GOT3 (cell line): ENCODE measurements around the gene PLCL1.

ENCODE experiments used
- DNase-seq: peaks from one replicate; lab custom pipeline; 2025; ENCODE audit warnings: mixed read lengths; lab: John Stamatoyannopoulos, UW

Gene PLCL1

GRCh38 chr2:197926673-197927072 is 122.3 kb downstream of the PLCL1 start:
- no peak for DNase-seq

DNA sequence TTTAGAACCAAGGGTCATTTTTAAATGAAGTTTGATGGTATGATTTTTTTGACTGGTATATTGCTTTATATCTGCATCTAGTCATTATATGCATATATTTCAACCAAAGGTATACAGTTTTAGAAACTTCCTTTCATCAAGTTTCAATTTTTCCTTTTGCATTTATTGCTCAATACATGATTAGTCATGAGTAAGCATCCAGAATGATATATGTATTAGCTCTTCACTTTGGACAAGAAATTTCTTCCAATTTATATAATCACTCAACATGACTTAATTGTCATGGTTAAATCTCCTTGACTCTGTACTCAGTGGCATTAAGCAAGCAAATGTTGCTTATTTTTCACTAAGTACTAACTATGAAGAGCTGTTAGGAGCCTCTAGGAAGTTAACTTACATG is 123.6 kb downstream of the PLCL1 start:
- no peak for DNase-seq

DNA sequence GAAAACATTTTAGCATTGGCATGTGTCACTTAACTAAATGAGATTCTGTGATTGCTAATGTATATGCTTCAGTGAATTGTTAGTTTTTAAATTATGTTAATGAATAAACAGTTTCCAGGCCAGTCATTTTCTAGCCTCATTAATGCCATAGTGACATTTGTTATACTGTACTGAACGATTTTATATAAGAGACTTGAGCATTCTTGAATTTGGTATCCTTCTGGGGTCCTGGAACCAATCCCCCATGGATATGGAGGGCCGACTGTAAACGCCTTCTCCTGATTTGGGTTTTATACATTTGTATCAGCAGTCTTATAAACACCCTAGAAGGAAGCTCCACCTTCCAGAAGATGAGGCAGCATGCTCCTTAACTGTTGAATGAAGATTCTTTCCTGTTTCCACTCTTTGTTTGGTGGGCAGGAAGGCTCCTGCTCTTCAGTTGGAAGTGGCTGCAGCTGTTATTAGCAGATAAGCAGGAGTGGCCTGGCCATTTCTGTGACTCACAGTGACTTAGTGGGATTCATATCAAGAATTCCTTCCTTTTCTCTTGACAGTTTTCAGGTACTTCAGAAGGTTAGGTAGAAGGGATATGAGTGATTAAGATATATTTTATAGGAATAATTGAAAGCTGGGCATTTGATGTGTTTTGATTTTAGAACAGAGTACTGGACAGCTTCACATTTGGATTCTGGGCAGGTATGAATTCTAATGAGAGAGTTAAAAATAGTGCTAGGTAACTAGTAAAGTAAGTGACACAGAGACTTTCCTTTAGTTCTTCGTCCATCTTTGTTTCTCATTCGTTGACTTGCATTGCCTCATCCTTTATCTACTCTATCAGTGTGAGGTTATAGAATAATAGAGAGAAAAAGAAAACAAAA is 124.9 kb downstream of the PLCL1 start:
- DNase-seq = no peak

DNA sequence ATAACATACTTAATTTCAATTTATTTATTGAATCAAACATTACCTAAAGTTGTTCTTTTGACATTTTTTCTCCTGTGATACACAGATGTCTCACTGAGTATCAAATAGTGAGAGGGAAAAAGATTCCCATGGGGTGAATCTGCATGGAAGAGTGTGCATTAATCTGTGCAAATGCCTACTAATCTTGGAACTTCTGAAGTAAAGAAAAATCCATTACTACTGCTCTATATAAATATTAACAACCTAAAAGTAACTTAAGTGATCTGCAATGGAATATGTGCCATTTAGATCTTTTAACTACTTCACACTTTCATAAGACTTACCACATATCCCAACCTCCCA is 125.5 kb downstream of the PLCL1 start:
- no peak for DNase-seq

DNA sequence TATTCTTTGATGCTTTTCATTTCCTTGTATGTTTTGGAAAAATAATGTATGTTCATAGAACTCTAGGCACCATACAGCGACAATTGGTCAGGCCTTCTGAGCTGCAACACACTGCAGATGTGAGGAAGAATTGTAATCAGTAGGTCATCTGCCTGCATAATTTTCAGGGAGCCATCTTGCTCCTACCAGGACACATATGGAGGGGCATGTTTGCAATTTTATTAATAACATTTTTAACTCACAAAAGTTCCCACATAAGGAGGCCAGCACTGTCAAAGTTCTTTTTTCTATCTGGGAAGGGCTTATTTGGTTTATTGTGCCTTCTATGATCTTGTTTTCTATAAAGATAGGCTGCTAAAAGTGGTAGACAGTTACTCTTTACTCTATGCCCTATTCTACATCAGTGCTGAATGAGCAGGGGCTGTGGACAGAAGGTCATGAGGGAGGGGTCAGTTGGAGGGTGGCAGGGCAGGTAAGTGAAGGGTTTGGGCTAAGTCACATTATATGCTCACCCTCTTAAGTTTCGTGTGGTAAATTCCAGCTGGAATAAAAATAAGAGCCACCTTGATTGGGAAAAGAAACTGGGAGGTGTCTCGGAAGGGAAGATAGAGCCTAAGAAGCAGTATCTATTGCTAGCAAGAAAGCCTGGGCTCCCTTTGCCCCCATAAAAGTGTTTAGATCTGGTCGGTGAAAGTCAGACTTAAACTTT is 126.3 kb downstream of the PLCL1 start:
- DNase-seq = no peak

DNA sequence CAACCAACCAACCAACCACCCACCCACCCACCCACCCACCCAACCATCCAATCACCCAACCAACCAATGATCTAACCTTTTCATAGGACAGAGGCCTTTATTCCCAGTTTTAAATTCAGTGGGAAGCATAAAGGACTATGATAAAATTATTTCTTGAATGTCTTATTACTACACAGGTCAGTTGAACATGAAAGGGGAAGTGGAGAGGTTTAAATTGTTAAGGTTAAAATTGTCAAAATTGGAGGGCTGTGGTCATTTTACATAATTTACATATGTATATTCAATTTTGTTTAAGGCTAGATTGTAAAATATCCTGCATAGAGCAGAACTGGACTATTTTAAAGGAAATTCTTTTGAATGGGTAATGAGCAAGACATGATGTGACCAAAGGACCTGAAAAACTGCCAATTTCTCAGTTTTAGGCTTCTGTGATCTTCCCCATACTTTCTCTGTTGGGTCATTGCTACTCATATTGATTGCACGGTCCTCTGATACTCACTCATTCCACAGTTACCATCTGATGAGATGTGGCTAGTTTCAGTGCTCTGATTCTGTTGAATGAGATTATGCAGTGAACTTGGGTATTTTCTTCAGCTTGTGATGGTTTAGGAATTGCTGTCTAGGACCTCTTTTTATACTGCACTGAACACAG is 127.4 kb downstream of the PLCL1 start:
- no peak for DNase-seq

GRCh38 chr2:197932374-197932773 is 128.0 kb downstream of the PLCL1 start:
- DNase-seq = no peak

- DNase-seq = no peak
Observed at GRCh38 chr2:197934261-197934933, 130.0 kb downstream of the PLCL1 start.

GRCh38 chr2:197934934-197935289 is 130.5 kb downstream of the PLCL1 start:
- no peak for DNase-seq

- DNase-seq = no peak
Observed at GRCh38 chr2:197937814-197938213, 133.4 kb downstream of the PLCL1 start.

DNA sequence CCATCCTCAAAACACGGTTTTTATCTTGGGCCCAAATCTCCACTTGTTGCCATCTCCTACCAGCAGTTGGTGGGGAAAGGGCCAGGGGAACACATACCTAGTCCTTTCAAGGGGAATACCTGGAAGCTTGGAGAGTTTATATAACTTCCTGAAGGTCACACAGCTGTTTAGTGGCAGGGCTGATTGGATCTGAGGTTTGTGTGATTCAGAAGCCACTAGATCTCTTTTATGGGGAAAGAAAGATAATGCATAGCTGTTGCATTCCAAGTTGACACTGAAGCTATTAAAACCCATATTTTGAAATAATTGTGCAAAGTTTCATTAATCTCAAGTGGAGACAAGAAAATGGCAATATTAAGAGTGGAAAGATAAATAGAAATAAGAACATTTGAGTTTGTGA is 134.2 kb downstream of the PLCL1 start:
- DNase-seq = no peak

DNA sequence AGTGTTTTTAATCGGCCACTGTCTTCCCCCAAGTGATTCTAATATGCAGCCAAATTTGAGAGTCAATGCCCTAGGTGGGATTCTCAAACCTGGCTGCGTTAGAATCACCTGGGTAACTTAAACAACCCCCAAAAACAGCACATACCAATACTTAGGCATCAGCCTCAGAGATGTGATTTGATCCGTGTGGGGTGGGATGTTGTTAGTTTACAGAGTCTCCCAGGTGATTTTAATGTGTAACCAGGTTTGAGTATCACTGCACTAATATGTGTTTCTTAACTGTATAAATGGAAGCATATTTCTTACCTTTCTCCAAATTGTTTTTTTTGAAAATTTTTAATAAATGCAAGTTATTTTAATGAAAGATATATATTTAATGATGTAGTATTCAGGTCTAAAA is 135.4 kb downstream of the PLCL1 start:
- DNase-seq = no peak

- no peak for DNase-seq
Observed at GRCh38 chr2:197940382-197940781, 136.0 kb downstream of the PLCL1 start.

- DNase-seq = no peak
Observed at GRCh38 chr2:197941715-197942114, 137.3 kb downstream of the PLCL1 start.

DNA sequence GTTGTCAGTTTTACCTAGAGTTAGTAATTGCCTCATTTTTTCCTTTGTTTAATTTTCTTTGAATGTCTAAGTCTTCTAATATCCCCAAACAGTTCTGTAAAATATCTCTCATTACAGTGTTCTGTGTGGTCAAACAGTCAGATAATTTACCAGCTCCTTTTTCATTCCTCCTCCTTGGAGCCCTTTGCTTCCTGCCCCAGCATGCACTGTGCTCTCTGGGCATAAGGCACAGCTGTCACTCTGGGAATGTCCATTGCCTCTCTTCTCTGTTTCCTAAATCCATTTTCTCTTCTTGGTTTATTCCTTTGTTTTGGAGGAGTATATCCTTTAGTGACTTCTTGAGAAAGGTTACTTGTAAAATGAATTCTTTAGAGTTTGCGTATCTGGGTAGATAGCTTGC is 139.3 kb downstream of the PLCL1 start:
- no peak for DNase-seq

DNA sequence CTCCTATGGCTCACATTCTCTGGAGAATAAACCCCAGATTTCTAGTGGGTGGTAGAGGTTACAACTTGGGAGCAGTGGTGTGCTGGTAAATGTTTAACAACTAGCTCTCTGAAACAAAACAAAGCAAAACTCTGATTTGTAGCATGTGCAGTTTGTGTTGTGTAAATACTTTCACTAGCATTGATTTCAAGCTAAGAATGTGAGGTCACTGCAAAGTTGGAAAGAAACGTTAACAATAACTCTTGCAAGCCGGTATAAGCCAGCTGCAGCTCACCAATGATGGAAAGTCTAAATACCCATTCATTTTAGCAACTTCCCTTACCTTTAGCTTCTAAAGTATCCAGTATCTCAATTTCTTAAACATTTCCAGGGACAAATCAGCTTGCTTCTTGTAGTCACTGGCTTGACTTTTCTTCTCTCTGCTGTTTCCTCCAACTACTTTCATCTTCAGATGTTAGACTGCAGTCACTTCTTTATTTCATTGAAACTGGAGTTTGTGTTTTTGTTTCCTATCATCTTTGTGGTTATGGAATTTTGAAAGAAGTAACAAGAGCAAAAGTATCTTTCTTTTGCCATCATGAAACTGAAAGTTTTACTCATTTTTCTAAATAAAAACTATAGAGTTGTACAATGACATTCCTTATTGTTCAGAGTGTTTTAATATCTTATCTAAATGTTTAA is 140.2 kb downstream of the PLCL1 start:
- DNase-seq = no peak

DNA sequence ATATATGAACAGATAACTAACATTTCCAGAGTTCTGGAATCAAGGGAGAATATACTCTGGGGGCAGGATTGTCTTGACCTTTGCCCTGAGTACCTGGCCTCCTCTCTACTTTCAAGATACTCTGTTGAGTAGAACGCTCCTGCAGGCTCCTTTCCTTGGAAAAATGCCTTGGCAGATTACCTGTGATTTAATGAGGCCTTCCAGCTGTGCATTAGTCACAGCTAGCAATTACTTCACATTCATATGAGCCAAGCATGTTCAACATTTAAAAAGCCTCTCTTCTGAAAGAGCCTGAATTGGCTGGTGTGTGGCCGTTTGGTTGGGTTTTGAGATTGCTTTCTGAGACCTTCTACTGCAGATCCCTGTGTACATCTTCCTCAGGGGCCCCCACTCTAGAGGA is 142.2 kb downstream of the PLCL1 start:
- DNase-seq = no peak

- DNase-seq = no peak
Observed at GRCh38 chr2:197947219-197947757, 142.9 kb downstream of the PLCL1 start.

DNA sequence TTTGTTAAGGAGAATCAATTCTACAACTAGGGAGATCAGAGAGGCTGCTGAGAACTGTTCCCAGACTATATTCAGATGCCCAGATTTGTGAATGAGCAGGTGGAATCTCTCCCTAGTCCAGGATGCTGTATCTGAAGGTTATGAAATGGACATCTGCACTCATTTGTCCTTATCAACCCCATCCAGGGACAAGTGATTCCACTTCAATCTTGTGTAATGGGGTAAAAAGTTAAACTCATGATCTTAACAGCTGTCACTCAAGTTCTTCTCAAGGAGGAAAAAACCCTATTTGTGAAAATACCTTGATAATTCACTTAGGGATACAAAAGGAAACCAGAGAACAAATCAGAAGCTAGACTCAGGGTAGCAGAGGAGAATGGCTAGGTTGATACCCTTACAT is 144.8 kb downstream of the PLCL1 start:
- DNase-seq = no peak

- no peak for DNase-seq
Observed at GRCh38 chr2:197950006-197950405, 145.6 kb downstream of the PLCL1 start.

DNA sequence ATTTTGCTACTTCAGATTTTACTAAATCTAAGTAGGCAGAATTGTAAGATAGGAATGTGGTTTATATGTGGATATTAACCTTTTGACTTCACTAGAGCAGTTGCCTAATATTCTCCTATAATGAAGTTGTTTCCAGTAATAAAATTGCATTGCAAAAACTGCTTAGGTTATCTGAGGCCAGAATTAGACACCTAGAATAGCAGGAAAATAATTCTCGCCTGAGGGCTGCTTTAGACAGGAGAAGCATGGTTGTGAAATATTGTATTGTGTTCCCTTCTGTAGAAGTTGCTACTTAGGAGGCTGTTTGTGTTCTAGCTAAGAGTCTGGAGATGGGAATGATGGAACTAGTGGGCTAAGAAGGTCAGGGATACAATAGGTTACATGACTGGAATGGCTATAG is 146.3 kb downstream of the PLCL1 start:
- DNase-seq = no peak
